ENCODE measurements around the gene CNMD. TPM values are rescaled to one million over a fixed set of nuclear protein-coding genes. Genes with fewer than 3 reads are reported as not detected.

CNMD gene
- polyA plus RNA-seq, 1 donor from 2014 or later: not detected

DNA sequence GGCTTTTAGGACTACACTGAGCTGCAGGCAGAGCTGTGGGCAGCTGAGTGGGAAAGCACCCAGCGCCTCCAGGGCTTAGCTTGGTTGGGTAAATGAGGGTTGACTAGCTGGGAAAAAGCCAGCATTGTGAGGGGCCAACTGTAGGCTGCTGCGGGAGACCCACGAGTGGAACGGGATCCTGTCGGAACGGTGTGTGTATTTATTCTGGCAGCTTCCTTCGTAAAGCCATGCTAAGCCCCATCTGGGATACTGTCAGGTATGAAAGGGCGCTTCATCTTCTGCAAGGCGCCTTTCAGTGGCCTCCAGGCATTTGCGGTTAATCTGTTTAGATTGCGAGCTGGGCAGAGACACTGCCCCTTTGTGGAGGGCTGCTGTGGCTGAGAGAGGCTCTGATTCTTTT lies 39.5 kb upstream of the CNMD start:
- no peak overlapping the region for H2AFZ ChIP-seq (ENCODE audit: low read depth, low read length)
- H3K9me2 ChIP-seq (ENCODE audit: insufficient read depth, low read length): no peaks in the 10 kb centered on the region
- H3K27me3 ChIP-seq (ENCODE audit: insufficient read depth, low read depth, low read length): no peaks in the 10 kb centered on the region
- no peaks in the 10 kb centered on the region for H3F3A ChIP-seq (ENCODE audit: insufficient read depth, low read length, poor library complexity, severe bottlenecking)
- H3K4me2 ChIP-seq (ENCODE audit: low read length): no peak overlapping the region
- H3K9me3 ChIP-seq (ENCODE audit: low read length): no peaks in the 10 kb centered on the region
- no peaks in the 10 kb centered on the region for H4K20me1 ChIP-seq (ENCODE audit: insufficient read depth)
- no peak overlapping the region for H3K9ac ChIP-seq (ENCODE audit: low read length)
- no peaks in the 10 kb centered on the region for H3K36me3 ChIP-seq (ENCODE audit: insufficient read depth, low read length)
- no peaks in the 10 kb centered on the region for H3K79me2 ChIP-seq (replicated peaks; ENCODE audit: insufficient read depth, low read length)
- H3K27ac ChIP-seq (ENCODE audit: low read length): no peak overlapping the region
- no peak for TF ChIP-seq EZH2 (IDR thresholded peaks at IDR 0.05; ENCODE audit: borderline replicate concordance, insufficient read depth, low read length, poor library complexity, severe bottlenecking)
- TF ChIP-seq POLR2AphosphoS5 (IDR thresholded peaks at IDR 0.05): no peak
- TF ChIP-seq EP300 (conservative IDR thresholded peaks at IDR 0.05; ENCODE audit: poor library complexity, severe bottlenecking): no peak
- TF ChIP-seq RAD21 (conservative IDR thresholded peaks at IDR 0.05): no peak
- TF ChIP-seq, protein P1, sequence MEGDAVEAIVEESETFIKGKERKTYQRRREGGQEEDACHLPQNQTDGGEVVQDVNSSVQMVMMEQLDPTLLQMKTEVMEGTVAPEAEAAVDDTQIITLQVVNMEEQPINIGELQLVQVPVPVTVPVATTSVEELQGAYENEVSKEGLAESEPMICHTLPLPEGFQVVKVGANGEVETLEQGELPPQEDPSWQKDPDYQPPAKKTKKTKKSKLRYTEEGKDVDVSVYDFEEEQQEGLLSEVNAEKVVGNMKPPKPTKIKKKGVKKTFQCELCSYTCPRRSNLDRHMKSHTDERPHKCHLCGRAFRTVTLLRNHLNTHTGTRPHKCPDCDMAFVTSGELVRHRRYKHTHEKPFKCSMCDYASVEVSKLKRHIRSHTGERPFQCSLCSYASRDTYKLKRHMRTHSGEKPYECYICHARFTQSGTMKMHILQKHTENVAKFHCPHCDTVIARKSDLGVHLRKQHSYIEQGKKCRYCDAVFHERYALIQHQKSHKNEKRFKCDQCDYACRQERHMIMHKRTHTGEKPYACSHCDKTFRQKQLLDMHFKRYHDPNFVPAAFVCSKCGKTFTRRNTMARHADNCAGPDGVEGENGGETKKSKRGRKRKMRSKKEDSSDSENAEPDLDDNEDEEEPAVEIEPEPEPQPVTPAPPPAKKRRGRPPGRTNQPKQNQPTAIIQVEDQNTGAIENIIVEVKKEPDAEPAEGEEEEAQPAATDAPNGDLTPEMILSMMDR (IDR thresholded peaks at IDR 0.05; ENCODE audit: poor library complexity, severe bottlenecking): peak; percentile 17
- H3K4me3 ChIP-seq (ENCODE audit: low read length): no peak overlapping the region

DNA sequence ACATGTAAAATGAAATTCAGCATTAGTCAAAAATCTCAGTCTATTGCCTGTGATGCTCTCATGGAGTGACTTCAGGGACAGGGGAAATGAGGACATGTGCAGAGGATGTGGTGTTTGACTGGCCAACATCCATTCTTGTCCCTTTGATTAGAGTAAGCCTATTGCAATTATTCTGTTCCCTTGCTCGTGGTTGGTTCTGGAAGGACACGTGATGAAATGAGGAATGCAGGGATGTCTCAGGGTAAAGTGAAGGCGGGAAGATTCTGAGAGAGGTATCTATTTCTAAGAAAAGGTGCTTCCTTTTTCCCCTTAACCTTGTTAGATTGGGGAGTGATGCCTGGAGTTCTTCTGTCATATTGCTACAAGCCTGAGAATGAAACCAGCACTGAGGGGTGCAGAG lies 37.1 kb upstream of the CNMD start:
- H2AFZ ChIP-seq (ENCODE audit: low read depth, low read length): no peak overlapping the region
- H3K4me2 ChIP-seq (ENCODE audit: low read length): no peak overlapping the region
- no peaks in the 10 kb centered on the region for H3K27me3 ChIP-seq (ENCODE audit: insufficient read depth, low read depth, low read length)
- no peaks in the 10 kb centered on the region for H3K36me3 ChIP-seq (ENCODE audit: insufficient read depth, low read length)
- no peaks in the 10 kb centered on the region for H4K20me1 ChIP-seq (ENCODE audit: insufficient read depth)
- no peak for TF ChIP-seq EP300 (conservative IDR thresholded peaks at IDR 0.05; ENCODE audit: poor library complexity, severe bottlenecking)
- TF ChIP-seq TAF1 (IDR thresholded peaks at IDR 0.05; ENCODE audit: low read depth): no peak
- no peak for TF ChIP-seq POLR2AphosphoS5 (IDR thresholded peaks at IDR 0.05)
- TF ChIP-seq, protein P1 (IDR thresholded peaks at IDR 0.05; ENCODE audit: poor library complexity, severe bottlenecking): no peak
- no peak for TF ChIP-seq SMC3 (conservative IDR thresholded peaks at IDR 0.05; ENCODE audit: poor library complexity)
- TF ChIP-seq, protein P2, sequence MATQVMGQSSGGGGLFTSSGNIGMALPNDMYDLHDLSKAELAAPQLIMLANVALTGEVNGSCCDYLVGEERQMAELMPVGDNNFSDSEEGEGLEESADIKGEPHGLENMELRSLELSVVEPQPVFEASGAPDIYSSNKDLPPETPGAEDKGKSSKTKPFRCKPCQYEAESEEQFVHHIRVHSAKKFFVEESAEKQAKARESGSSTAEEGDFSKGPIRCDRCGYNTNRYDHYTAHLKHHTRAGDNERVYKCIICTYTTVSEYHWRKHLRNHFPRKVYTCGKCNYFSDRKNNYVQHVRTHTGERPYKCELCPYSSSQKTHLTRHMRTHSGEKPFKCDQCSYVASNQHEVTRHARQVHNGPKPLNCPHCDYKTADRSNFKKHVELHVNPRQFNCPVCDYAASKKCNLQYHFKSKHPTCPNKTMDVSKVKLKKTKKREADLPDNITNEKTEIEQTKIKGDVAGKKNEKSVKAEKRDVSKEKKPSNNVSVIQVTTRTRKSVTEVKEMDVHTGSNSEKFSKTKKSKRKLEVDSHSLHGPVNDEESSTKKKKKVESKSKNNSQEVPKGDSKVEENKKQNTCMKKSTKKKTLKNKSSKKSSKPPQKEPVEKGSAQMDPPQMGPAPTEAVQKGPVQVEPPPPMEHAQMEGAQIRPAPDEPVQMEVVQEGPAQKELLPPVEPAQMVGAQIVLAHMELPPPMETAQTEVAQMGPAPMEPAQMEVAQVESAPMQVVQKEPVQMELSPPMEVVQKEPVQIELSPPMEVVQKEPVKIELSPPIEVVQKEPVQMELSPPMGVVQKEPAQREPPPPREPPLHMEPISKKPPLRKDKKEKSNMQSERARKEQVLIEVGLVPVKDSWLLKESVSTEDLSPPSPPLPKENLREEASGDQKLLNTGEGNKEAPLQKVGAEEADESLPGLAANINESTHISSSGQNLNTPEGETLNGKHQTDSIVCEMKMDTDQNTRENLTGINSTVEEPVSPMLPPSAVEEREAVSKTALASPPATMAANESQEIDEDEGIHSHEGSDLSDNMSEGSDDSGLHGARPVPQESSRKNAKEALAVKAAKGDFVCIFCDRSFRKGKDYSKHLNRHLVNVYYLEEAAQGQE (IDR thresholded peaks at IDR 0.05; ENCODE audit: borderline replicate concordance): no peak
- TF ChIP-seq RAD21 (conservative IDR thresholded peaks at IDR 0.05): no peak
- TF ChIP-seq EZH2 (IDR thresholded peaks at IDR 0.05; ENCODE audit: borderline replicate concordance, insufficient read depth, low read length, poor library complexity, severe bottlenecking): no peak
- TF ChIP-seq MXI1 (conservative IDR thresholded peaks at IDR 0.05; ENCODE audit: poor library complexity, severe bottlenecking): no peak
- no peak overlapping the region for H3K27ac ChIP-seq (ENCODE audit: low read length)
- H3K9ac ChIP-seq (ENCODE audit: low read length): no peak overlapping the region
- H3K79me2 ChIP-seq (replicated peaks; ENCODE audit: insufficient read depth, low read length): no peaks in the 10 kb centered on the region
- H3K9me2 ChIP-seq (ENCODE audit: insufficient read depth, low read length): no peaks in the 10 kb centered on the region
- H3K9me3 ChIP-seq (ENCODE audit: low read length): no peaks in the 10 kb centered on the region
- H3K4me3 ChIP-seq (ENCODE audit: low read length): no peak overlapping the region
- H3F3A ChIP-seq (ENCODE audit: insufficient read depth, low read length, poor library complexity, severe bottlenecking): no peaks in the 10 kb centered on the region

All from neural cell (in vitro differentiated cells).